Activated T-helper 1 cell treated with anti-CD3 and anti-CD28 coated beads, Interleukin-2, amount 50 U/mL, for 16 hours (primary cell): ENCODE data around the gene RIMKLB.
"Not testable (repeated sequence)": the region's sequence is repeated elsewhere in the genome, so short reads cannot be mapped to it uniquely, and the experiment has no call there.

Experiments used
- DNase-seq, 2 donors: peaks; one replicate each; pipeline ENCODE4 v3.0.0-alpha.2; 2020; ENCODE audit warnings: low read depth in 1 of 2, low spot score in 1 of 2

The RIMKLB gene

GRCh38 chr12:8771072-8771471, 73.3 kb downstream of the RIMKLB start:
- no peak for DNase-seq

- DNase-seq = no peak
Measured at GRCh38 chr12:8773461-8773860, 75.7 kb downstream of the RIMKLB start.

- no peak for DNase-seq
Measured at GRCh38 chr12:8779281-8779680, 81.5 kb downstream of the RIMKLB start.

- no peak for DNase-seq
Measured at GRCh38 chr12:8779862-8780261, 82.1 kb downstream of the RIMKLB start.

- DNase-seq = no peak
Measured at GRCh38 chr12:8780389-8780788, 82.6 kb downstream of the RIMKLB start.

GRCh38 chr12:8781381-8782127, 83.8 kb downstream of the RIMKLB start:
- no peak for DNase-seq

- DNase-seq = no peak
Measured at GRCh38 chr12:8784290-8784888, 86.6 kb downstream of the RIMKLB start.

GRCh38 chr12:8785499-8785898, 87.7 kb downstream of the RIMKLB start:
- DNase-seq = no peak

GRCh38 chr12:8787206-8787605, 89.4 kb downstream of the RIMKLB start:
- DNase-seq = not testable (repeated sequence)

GRCh38 chr12:8788706-8789105, 90.9 kb downstream of the RIMKLB start:
- DNase-seq = not testable (repeated sequence)

- DNase-seq = not testable (repeated sequence)
Measured at GRCh38 chr12:8789341-8790013, 91.7 kb downstream of the RIMKLB start.

GRCh38 chr12:8793226-8793625, 95.4 kb downstream of the RIMKLB start:
- not testable (repeated sequence) for DNase-seq

- not testable (repeated sequence) for DNase-seq
Measured at GRCh38 chr12:8794611-8795010, 96.8 kb downstream of the RIMKLB start.

GRCh38 chr12:8796831-8797626, 99.2 kb downstream of the RIMKLB start:
- no peak for DNase-seq

GRCh38 chr12:8801213-8801612, 103.4 kb downstream of the RIMKLB start:
- DNase-seq = not testable (repeated sequence)

GRCh38 chr12:8804833-8805232, 107.0 kb downstream of the RIMKLB start:
- not testable (repeated sequence) for DNase-seq

- not testable (repeated sequence) for DNase-seq
Measured at GRCh38 chr12:8805487-8805886, 107.7 kb downstream of the RIMKLB start.

GRCh38 chr12:8807084-8807483, 109.3 kb downstream of the RIMKLB start:
- DNase-seq = not testable (repeated sequence)

GRCh38 chr12:8810112-8810511, 112.3 kb downstream of the RIMKLB start:
- not testable (repeated sequence) for DNase-seq

- no peak for DNase-seq
Measured at GRCh38 chr12:8813572-8814357, 116.0 kb downstream of the RIMKLB start.
